Activated T-helper 2 cell treated with anti-CD3 and anti-CD28 coated beads, Interferon-gamma antibody, Interleukin-2, Interleukin-4, amounts not matched to agents 10 μg/mL and 5 μg/mL and 100 μg/mL, durations not matched to agents 14 hours and 24 hours and 36 hours (primary cell): ENCODE measurements around the gene STK25. TPM values are rescaled to one million over a fixed set of nuclear protein-coding genes. Genes with fewer than 3 reads are reported as not detected.

Source experiments
- DNase-seq: peaks from one replicate; pipeline ENCODE4 v3.0.0; 2021; ENCODE audit warnings: low spot score
- H3K27ac Mint-ChIP-seq: one replicate; pipeline ENCODE4 v1.8.0; 2021; ENCODE audit warnings: mixed read lengths
- H3K27me3 Mint-ChIP-seq: one replicate; pipeline ENCODE4 v1.8.0; 2021; ENCODE audit warnings: low read depth, mixed read lengths
- H3K36me3 Mint-ChIP-seq: one replicate; pipeline ENCODE4 v1.8.0; 2021; ENCODE audit warnings: low read depth, mixed read lengths
- H3K4me1 Mint-ChIP-seq: one replicate; pipeline ENCODE4 v1.8.0; 2021; ENCODE audit warnings: low read depth, mixed read lengths
- H3K4me3 Mint-ChIP-seq: one replicate; pipeline ENCODE4 v1.8.0; 2021; ENCODE audit warnings: low read depth, mild to moderate bottlenecking, moderate library complexity, mixed read lengths
- H3K9me3 Mint-ChIP-seq: one replicate; pipeline ENCODE4 v1.8.0; 2021; ENCODE audit warnings: mixed read lengths
- intact Hi-C: fragments of 100-400 bp; cut with micrococcal nuclease; formaldehyde crosslinking; loops from one replicate; pipeline ENCODE4 v1.15.1; 2023
- total RNA-seq: library from RNA; stranded (reverse); gene quantifications from 2 replicates; pipeline ENCODE4 v1.2.3, GENCODE V29; 2022

The STK25 gene
- 116 and 122 TPM in 2 replicates for total RNA-seq

DNA sequence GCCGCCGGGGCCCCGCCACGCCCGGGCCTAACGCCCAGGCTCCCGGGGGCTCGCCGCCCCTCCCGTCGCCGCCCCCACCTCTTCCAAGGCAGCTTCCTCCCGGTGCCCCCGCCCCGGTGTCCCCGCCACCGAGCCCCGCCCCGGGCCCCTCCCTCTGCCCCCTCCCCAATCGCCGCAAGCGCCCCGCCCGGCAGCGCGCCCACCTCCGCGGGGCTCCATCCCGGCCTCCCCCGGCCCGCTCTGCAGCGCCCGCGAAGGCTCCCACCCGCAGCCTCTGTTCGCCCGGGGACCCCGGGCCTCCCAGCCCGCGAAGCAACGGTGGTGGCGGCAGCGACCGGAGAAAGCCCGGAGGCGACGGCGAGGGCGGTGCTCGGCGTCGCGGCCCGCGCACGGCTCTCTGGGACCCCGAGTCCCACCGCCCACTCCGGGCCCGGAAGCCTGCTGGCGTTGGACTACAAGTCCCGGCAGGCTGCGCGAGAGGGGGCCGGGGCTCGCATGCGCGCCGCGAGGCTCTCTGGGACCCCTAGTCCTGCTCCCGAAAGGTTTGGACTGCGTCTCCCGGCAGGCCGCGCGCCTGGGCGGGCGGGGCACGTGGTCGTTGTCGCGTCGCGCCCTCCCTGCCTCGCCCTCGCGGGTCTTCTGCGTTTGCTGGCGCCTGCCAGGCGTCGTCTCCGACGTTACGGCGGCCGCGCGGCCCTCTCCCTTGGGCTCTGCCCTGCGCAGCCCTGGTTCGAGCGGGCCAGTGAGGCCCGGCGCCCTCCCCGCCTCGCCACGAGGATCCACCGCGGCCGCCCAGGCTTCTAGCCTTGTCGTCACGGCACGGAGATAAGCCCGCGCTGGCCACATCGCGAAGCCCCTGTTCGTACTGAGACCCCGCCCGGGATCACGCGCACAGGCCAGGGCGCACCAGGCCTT, at the start of gene STK25:
Gene STK25, minus strand, starts transcription at position 345 of the 915 bp plus-strand sequence. CDS start 549 bp downstream, outside the sequence.
- intact Hi-C loops = loop anchor here (2.0 to 5.0 kb wide), 3 partner anchors 129 to 194 kb away; partner anchors contain the start of genes ATG4B, FARP2, HDLBP and SEPTIN2
- Mint-ChIP-seq H3K4me3 (peak within 1 kb of the TSS; percentile 82), H3K4me1 (peaks cover 17% of the 10 kb centered on the region), H3K36me3 (peaks cover 5% of the 10 kb centered on the region), H3K9me3 (no peaks in the 10 kb centered on the region), H3K27ac (peak within 1 kb of the TSS; percentile 69), H3K27me3 (peaks cover 4% of the 10 kb centered on the region)
- DNase-seq = peak; percentile 97

DNA sequence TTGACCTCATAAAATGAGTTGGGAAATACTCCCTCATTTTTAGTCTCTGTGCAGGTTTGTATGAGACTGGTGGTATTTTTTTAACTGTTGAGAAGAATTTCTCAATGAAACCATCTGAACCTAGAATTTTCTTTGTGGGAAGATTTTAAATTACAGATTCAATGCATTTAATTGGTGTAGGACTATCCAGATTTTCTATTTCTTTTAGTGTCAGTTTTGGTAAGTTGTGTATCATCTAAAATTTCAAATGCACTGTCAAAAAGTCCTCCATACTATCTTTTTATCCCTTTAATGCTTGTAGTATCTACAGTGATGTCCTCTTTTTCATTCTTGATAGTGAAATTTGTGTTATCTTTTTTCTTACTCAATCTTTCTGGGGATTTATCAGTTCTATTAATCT, 48.4 kb upstream of the STK25 start:
- H3K27ac Mint-ChIP-seq = no peak overlapping the region
- H3K27me3 Mint-ChIP-seq = peaks cover 34% of the 10 kb centered on the region
- DNase-seq = no peak
- peaks cover 7% of the 10 kb centered on the region for H3K4me1 Mint-ChIP-seq
- H3K9me3 Mint-ChIP-seq = no peaks in the 10 kb centered on the region
- no peak overlapping the region for H3K4me3 Mint-ChIP-seq
- H3K36me3 Mint-ChIP-seq = no peaks in the 10 kb centered on the region
- intact Hi-C loops = no loop called here

DNA sequence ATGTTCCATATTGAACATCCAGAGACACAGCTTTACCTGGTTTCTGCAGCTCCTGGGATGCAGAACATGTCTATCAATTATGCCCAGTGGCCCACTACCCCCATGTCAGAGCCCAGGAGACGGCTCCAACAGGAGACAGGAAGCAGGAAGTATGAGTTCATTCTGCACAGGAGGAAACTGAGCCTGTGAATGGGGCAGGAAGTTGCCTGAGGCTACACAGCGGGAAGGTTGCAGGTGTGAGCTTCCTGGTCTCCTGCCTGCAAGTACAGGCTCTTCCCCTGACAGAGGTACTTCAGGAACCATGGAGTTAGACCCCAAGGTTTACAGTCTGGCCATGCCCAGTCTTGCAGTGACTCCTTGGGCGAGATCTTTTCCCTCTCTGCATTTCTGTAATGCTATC, 47.3 kb upstream of the STK25 start:
- no peak overlapping the region for H3K27ac Mint-ChIP-seq
- intact Hi-C loops = no loop called here
- H3K9me3 Mint-ChIP-seq = no peaks in the 10 kb centered on the region
- no peak for DNase-seq
- no peaks in the 10 kb centered on the region for H3K36me3 Mint-ChIP-seq
- H3K27me3 Mint-ChIP-seq = peaks cover 39% of the 10 kb centered on the region
- H3K4me3 Mint-ChIP-seq = no peak overlapping the region
- peaks cover 7% of the 10 kb centered on the region for H3K4me1 Mint-ChIP-seq

DNA sequence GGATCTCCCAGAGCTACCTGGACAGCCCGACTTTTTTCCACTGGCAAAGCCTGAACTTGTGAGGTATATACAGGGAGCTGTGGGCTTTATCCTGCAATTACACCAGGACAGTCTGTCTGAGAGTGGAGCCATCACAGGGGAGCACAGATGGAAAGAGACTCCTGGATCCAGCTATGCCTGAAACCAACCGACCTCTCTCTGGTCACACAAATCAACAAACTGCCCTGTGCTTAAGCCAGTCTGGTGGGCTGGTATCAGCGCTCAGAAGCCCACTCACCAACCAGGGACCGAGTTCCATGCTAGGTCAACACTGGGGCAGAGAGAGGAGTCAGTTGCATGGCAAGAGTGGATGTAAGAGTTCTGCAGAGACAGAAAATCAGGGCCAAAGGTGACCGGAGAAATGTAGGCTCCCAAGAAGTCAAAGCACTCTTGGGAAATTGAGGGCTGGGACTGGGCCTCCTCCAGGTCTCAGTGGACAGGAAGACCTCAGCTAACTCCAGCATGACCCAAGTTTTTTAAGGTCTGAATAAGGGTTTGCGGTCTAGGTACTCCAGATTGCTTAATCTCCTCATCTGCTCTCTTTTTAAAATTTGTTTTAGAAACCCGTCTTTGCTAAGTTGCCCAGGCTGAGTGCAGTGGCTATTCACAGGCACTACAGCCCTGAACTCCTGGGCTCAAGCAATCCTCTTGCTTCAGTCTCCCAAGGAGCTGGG, 46.4 kb upstream of the STK25 start:
- H3K9me3 Mint-ChIP-seq = no peaks in the 10 kb centered on the region
- no peak overlapping the region for H3K27ac Mint-ChIP-seq
- H3K4me1 Mint-ChIP-seq = peaks cover 7% of the 10 kb centered on the region
- peaks cover 32% of the 10 kb centered on the region for H3K27me3 Mint-ChIP-seq
- no peak for DNase-seq
- intact Hi-C loops = no loop called here
- H3K4me3 Mint-ChIP-seq = no peak overlapping the region
- no peaks in the 10 kb centered on the region for H3K36me3 Mint-ChIP-seq

DNA sequence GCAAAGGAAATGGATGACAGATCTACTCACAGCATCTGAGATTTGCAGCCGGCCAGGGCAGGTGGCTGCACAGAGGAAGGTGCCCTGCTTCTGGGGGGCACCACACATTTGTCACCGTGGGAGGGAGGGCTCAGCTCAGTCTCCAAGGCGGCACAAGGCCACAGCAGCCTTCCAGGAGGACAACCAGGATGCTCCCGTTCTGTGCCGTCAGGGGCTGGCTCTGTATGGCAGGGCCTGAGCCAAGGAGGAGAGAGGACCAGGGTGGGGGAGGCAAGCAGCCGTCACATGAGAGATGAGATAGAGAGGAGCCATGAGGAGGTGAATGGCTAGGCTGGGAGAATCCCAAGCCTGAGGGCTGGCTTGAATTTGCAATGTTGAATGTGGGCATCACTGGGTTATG, 45.6 kb upstream of the STK25 start:
- no peak overlapping the region for H3K27ac Mint-ChIP-seq
- peaks cover 33% of the 10 kb centered on the region for H3K27me3 Mint-ChIP-seq
- H3K4me1 Mint-ChIP-seq = peaks cover 7% of the 10 kb centered on the region
- H3K4me3 Mint-ChIP-seq = no peak overlapping the region
- DNase-seq = no peak
- intact Hi-C loops = no loop called here
- no peaks in the 10 kb centered on the region for H3K36me3 Mint-ChIP-seq
- no peaks in the 10 kb centered on the region for H3K9me3 Mint-ChIP-seq

DNA sequence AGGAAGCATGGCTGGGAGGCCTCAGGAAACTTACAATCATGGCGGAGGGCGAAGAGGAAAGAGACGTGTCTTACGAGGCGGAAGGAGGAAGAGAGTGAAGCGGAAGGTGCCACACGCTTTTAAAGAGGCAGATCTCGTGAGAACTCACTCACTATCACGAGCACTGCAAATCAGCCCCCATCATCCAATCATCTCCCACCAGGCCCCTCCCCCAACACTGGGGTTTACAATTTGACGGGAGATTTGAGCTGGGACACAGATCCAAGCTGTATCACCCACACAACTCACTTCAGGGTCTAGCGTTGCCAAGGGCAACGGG, 45.1 kb upstream of the STK25 start:
- Mint-ChIP-seq H3K27me3 (peaks cover 33% of the 10 kb centered on the region), H3K27ac (no peak overlapping the region), H3K4me1 (peaks cover 7% of the 10 kb centered on the region), H3K4me3 (no peak overlapping the region), H3K36me3 (no peaks in the 10 kb centered on the region), H3K9me3 (no peaks in the 10 kb centered on the region)
- no peak for DNase-seq
- intact Hi-C loops = no loop called here

DNA sequence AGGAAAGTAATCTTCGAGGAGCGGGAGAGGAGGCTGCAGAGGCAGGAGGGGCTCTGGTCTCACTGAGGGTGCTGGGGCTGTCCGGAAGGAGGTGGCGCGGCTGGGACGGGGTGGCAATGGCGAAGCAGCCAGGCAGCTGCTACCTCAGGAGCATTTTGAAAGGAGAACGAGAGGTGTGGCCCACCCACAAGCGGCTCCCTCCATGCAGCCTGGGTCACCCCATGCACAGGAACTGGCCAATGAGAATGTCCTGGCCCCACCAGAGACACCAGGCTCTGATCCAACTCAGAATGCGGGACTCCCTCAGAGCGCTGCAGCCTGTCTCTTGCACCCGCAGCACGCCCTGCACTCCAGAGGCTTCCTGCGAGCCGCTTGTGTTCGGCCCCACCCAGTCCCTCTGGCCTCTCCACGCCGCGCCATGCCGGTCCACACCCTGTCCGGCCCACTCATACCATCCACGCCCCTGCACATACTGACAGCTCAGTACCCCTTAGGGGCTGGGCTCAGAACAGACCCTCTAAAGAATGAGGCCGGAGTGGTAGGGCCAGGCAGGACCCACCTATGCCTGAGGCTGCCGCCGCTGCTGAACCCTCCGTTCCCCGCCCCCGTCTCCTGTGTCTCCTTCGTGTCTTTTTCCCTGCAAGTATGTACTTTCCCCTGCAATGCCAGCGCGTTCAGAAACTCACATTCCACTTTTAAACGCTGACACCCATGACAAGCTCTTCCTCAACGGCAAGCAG, 43.8 kb upstream of the STK25 start:
- Mint-ChIP-seq H3K4me1 (peaks cover 2% of the 10 kb centered on the region), H3K9me3 (no peaks in the 10 kb centered on the region), H3K27ac (no peak overlapping the region), H3K36me3 (no peaks in the 10 kb centered on the region), H3K27me3 (peaks cover 20% of the 10 kb centered on the region), H3K4me3 (no peak overlapping the region)
- intact Hi-C loops = no loop called here
- no peak for DNase-seq

DNA sequence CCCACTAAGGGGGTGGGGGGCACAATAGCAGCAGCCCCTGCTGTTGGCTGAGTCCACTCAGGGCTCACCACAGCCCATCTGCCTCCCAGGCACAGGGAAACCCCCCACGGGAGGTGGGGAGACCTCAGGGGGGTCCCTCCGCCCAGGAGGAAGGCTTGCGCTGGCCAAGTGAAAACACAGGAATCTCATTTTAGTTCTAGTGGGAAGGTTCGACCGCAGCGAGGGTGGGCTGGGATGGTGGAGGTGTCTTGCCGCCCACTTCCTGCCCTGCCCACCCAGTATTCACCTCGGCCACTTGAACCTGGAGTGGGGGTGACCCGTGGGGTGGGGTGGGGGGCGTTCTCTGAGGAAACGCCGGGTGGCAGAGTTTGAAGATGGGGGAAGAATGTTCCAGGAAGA, 43.2 kb upstream of the STK25 start:
- H3K4me1 Mint-ChIP-seq = peaks cover 2% of the 10 kb centered on the region
- no peak overlapping the region for H3K4me3 Mint-ChIP-seq
- H3K9me3 Mint-ChIP-seq = no peaks in the 10 kb centered on the region
- no peak for DNase-seq
- intact Hi-C loops = no loop called here
- H3K27me3 Mint-ChIP-seq = peaks cover 18% of the 10 kb centered on the region
- no peaks in the 10 kb centered on the region for H3K36me3 Mint-ChIP-seq
- H3K27ac Mint-ChIP-seq = no peak overlapping the region

DNA sequence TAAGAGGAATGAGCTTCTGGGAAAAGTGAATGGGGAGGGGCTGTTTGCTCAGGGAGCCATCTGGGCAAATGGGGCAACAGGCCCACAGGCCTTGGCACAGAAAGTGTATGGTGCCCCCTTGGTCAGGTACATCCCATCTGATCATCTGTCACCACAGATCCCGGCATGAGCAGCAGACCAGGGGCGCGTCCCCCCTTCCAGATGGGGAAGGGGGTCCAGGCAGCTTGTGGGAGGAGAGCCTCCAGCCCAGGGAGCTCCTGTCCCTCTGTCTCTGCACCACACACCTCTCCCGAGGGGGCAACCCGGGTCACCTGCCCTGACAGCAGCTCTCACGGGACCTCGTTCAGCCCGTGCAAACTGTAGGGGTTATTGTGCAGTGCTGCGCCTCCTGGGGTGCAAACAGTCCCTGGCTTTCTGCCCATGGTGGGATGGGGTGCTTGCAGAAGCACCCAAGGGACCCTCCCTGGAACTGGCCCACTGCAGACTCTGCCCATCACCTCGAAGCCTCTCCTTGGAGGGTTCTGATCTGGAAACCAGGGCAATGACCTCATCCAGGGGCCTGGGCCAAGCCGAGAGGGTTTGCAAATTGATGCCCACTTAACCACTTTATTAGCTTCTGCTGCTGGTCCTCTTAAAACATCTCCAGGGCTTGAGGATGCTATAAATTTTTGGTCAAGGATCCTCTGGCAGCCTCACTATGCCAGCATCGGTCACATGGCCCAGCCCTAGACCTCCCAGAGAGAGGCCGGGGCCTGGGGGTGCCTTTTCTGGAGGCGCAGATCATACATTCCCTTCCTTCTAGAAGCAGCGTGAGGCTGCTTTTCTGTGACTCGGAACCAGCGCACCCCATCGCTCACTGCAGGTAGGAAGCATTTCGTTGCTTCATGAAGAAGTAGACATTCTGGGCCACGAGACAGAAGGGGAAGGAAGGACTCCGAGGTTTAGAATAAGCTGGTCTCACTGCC, 42.5 kb upstream of the STK25 start:
- Mint-ChIP-seq H3K27ac (no peak overlapping the region), H3K4me1 (peaks cover 2% of the 10 kb centered on the region), H3K4me3 (no peak overlapping the region), H3K36me3 (no peaks in the 10 kb centered on the region), H3K27me3 (peaks cover 17% of the 10 kb centered on the region), H3K9me3 (no peaks in the 10 kb centered on the region)
- no peak for DNase-seq
- intact Hi-C loops = no loop called here

DNA sequence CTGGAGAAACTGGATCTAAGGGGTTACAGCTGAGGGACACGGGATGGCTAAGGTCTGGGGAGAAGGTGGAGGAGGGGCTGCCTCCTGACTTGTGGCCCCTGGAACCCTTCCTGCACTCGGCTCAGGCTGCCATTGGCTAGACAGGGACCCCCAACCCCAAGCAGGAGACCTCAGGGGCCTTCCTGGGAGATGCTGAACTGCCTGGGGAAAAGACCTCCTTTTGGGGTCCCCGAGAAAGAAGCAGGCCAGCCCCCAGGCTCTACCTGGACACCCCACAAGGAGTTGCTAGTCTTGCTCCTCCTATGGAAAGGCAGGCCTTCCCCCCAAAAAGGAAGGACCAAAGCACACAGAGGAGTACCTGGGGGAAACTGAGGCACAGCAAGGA, 40.1 kb upstream of the STK25 start:
- Mint-ChIP-seq H3K36me3 (no peaks in the 10 kb centered on the region), H3K9me3 (no peaks in the 10 kb centered on the region), H3K27ac (no peak overlapping the region), H3K4me3 (no peak overlapping the region), H3K27me3 (peaks cover 14% of the 10 kb centered on the region), H3K4me1 (no peaks in the 10 kb centered on the region)
- intact Hi-C loops = no loop called here
- DNase-seq = no peak

DNA sequence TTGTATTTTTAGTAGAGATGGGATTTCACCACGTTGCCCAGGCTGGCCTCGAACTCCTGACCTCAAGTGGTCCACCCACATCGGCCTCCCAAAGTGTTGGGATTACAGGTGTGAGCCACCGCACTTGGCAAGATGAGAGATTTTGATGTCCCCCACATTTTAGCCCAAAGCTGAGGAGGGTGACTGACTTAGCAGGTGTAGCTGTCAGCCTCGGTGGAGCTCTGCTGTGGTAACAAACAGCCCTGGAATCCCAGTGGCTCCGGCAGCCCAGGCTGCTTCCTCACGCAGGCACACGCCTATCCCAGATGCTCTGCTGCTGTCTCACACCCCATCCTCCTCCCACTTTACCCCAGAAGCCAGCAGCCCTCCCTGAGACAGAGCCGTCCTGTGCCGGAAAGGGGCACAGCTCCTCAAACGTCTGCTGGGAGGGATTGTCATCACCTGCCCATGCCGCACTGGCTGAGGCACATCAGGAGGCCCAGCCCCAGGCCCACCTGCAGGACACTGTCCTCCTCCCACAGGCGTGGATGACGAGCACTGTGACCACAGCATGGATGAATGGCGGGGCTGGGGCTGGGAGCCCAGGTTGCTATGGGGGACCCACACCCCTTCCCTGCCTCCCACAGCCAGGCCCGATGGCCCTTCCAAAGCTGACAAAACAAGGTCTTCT, 39.5 kb upstream of the STK25 start:
- Mint-ChIP-seq H3K9me3 (no peaks in the 10 kb centered on the region), H3K27ac (no peak overlapping the region), H3K36me3 (no peaks in the 10 kb centered on the region), H3K27me3 (peaks cover 17% of the 10 kb centered on the region), H3K4me3 (no peak overlapping the region), H3K4me1 (no peaks in the 10 kb centered on the region)
- intact Hi-C loops = no loop called here
- no peak for DNase-seq
